ENCODE results near the gene PGM5.
"Not testable (repeated sequence)": the region's sequence is repeated elsewhere in the genome, so short reads cannot be mapped to it uniquely, and the experiment has no call there.

Gene PGM5

GRCh38 chr9:68335935-68336334 lies 20.5 kb upstream of the PGM5 start:
- H3K9me3 ChIP-seq (ENCODE audit: control insufficient read depth in 1 of 2, low read length in 2 of 2); H3K9ac ChIP-seq (ENCODE audit: low read depth in 1 of 2, low read length in 2 of 2); H3K27me3 ChIP-seq (ENCODE audit: control insufficient read depth in 1 of 2, insufficient read depth in 2 of 2, low read length in 2 of 2); H3K4me3 ChIP-seq (ENCODE audit: low read depth in 1 of 2, low read length in 2 of 2); H3K36me3 ChIP-seq (ENCODE audit: control insufficient read depth in 1 of 2, insufficient read depth in 2 of 2, low read length in 2 of 2); H3K4me1 ChIP-seq (ENCODE audit: control insufficient read depth in 1 of 2, insufficient read depth in 2 of 2, low read length in 2 of 2); H3K27ac ChIP-seq (ENCODE audit: low read depth, low read length): not testable (repeated sequence)

- H3K4me1 ChIP-seq (ENCODE audit: control insufficient read depth in 1 of 2, insufficient read depth in 2 of 2, low read length in 2 of 2); H3K9me3 ChIP-seq (ENCODE audit: control insufficient read depth in 1 of 2, low read length in 2 of 2); H3K27ac ChIP-seq (ENCODE audit: low read depth, low read length); H3K4me3 ChIP-seq (ENCODE audit: low read depth in 1 of 2, low read length in 2 of 2); H3K36me3 ChIP-seq (ENCODE audit: control insufficient read depth in 1 of 2, insufficient read depth in 2 of 2, low read length in 2 of 2); H3K9ac ChIP-seq (ENCODE audit: low read depth in 1 of 2, low read length in 2 of 2); H3K27me3 ChIP-seq (ENCODE audit: control insufficient read depth in 1 of 2, insufficient read depth in 2 of 2, low read length in 2 of 2): not testable (repeated sequence)
These were observed 19.6 kb upstream of the PGM5 start for GRCh38 chr9:68336639-68337339.

GRCh38 chr9:68338000-68338399 lies 18.4 kb upstream of the PGM5 start:
- not testable (repeated sequence) for H3K4me1 ChIP-seq (ENCODE audit: control insufficient read depth in 1 of 2, insufficient read depth in 2 of 2, low read length in 2 of 2); H3K27me3 ChIP-seq (ENCODE audit: control insufficient read depth in 1 of 2, insufficient read depth in 2 of 2, low read length in 2 of 2); H3K9me3 ChIP-seq (ENCODE audit: control insufficient read depth in 1 of 2, low read length in 2 of 2); H3K36me3 ChIP-seq (ENCODE audit: control insufficient read depth in 1 of 2, insufficient read depth in 2 of 2, low read length in 2 of 2); H3K9ac ChIP-seq (ENCODE audit: low read depth in 1 of 2, low read length in 2 of 2); H3K27ac ChIP-seq (ENCODE audit: low read depth, low read length); H3K4me3 ChIP-seq (ENCODE audit: low read depth in 1 of 2, low read length in 2 of 2)

GRCh38 chr9:68342265-68343025 lies 14.0 kb upstream of the PGM5 start:
- H3K4me1 ChIP-seq (ENCODE audit: control insufficient read depth in 1 of 2, insufficient read depth in 2 of 2, low read length in 2 of 2); H3K27me3 ChIP-seq (ENCODE audit: control insufficient read depth in 1 of 2, insufficient read depth in 2 of 2, low read length in 2 of 2); H3K9ac ChIP-seq (ENCODE audit: low read depth in 1 of 2, low read length in 2 of 2); H3K9me3 ChIP-seq (ENCODE audit: control insufficient read depth in 1 of 2, low read length in 2 of 2); H3K27ac ChIP-seq (ENCODE audit: low read depth, low read length); H3K4me3 ChIP-seq (ENCODE audit: low read depth in 1 of 2, low read length in 2 of 2); H3K36me3 ChIP-seq (ENCODE audit: control insufficient read depth in 1 of 2, insufficient read depth in 2 of 2, low read length in 2 of 2): not testable (repeated sequence)

GRCh38 chr9:68343242-68343641 lies 13.2 kb upstream of the PGM5 start:
- not testable (repeated sequence) for H3K4me1 ChIP-seq (ENCODE audit: control insufficient read depth in 1 of 2, insufficient read depth in 2 of 2, low read length in 2 of 2); H3K9me3 ChIP-seq (ENCODE audit: control insufficient read depth in 1 of 2, low read length in 2 of 2); H3K9ac ChIP-seq (ENCODE audit: low read depth in 1 of 2, low read length in 2 of 2); H3K4me3 ChIP-seq (ENCODE audit: low read depth in 1 of 2, low read length in 2 of 2); H3K36me3 ChIP-seq (ENCODE audit: control insufficient read depth in 1 of 2, insufficient read depth in 2 of 2, low read length in 2 of 2); H3K27ac ChIP-seq (ENCODE audit: low read depth, low read length); H3K27me3 ChIP-seq (ENCODE audit: control insufficient read depth in 1 of 2, insufficient read depth in 2 of 2, low read length in 2 of 2)

GRCh38 chr9:68343992-68344391 lies 12.4 kb upstream of the PGM5 start:
- H3K27me3 ChIP-seq (ENCODE audit: control insufficient read depth in 1 of 2, insufficient read depth in 2 of 2, low read length in 2 of 2); H3K27ac ChIP-seq (ENCODE audit: low read depth, low read length); H3K4me1 ChIP-seq (ENCODE audit: control insufficient read depth in 1 of 2, insufficient read depth in 2 of 2, low read length in 2 of 2); H3K36me3 ChIP-seq (ENCODE audit: control insufficient read depth in 1 of 2, insufficient read depth in 2 of 2, low read length in 2 of 2); H3K9ac ChIP-seq (ENCODE audit: low read depth in 1 of 2, low read length in 2 of 2); H3K4me3 ChIP-seq (ENCODE audit: low read depth in 1 of 2, low read length in 2 of 2); H3K9me3 ChIP-seq (ENCODE audit: control insufficient read depth in 1 of 2, low read length in 2 of 2): not testable (repeated sequence)

GRCh38 chr9:68351689-68352088 lies 4.7 kb upstream of the PGM5 start:
- not testable (repeated sequence) for H3K27ac ChIP-seq (ENCODE audit: low read depth, low read length); H3K9ac ChIP-seq (ENCODE audit: low read depth in 1 of 2, low read length in 2 of 2); H3K4me1 ChIP-seq (ENCODE audit: control insufficient read depth in 1 of 2, insufficient read depth in 2 of 2, low read length in 2 of 2); H3K9me3 ChIP-seq (ENCODE audit: control insufficient read depth in 1 of 2, low read length in 2 of 2); H3K4me3 ChIP-seq (ENCODE audit: low read depth in 1 of 2, low read length in 2 of 2); H3K36me3 ChIP-seq (ENCODE audit: control insufficient read depth in 1 of 2, insufficient read depth in 2 of 2, low read length in 2 of 2); H3K27me3 ChIP-seq (ENCODE audit: control insufficient read depth in 1 of 2, insufficient read depth in 2 of 2, low read length in 2 of 2)

- not testable (repeated sequence) for H3K27ac ChIP-seq (ENCODE audit: low read depth, low read length); H3K27me3 ChIP-seq (ENCODE audit: control insufficient read depth in 1 of 2, insufficient read depth in 2 of 2, low read length in 2 of 2); H3K9ac ChIP-seq (ENCODE audit: low read depth in 1 of 2, low read length in 2 of 2); H3K4me3 ChIP-seq (ENCODE audit: low read depth in 1 of 2, low read length in 2 of 2); H3K9me3 ChIP-seq (ENCODE audit: control insufficient read depth in 1 of 2, low read length in 2 of 2); H3K36me3 ChIP-seq (ENCODE audit: control insufficient read depth in 1 of 2, insufficient read depth in 2 of 2, low read length in 2 of 2); H3K4me1 ChIP-seq (ENCODE audit: control insufficient read depth in 1 of 2, insufficient read depth in 2 of 2, low read length in 2 of 2)
These were observed 425 bp upstream of the PGM5 start for GRCh38 chr9:68355993-68356379.

GRCh38 chr9:68357119-68357714 lies 806 bp downstream of the PGM5 start:
- not testable (repeated sequence) for H3K36me3 ChIP-seq (ENCODE audit: control insufficient read depth in 1 of 2, insufficient read depth in 2 of 2, low read length in 2 of 2); H3K9ac ChIP-seq (ENCODE audit: low read depth in 1 of 2, low read length in 2 of 2); H3K4me1 ChIP-seq (ENCODE audit: control insufficient read depth in 1 of 2, insufficient read depth in 2 of 2, low read length in 2 of 2); H3K27ac ChIP-seq (ENCODE audit: low read depth, low read length); H3K9me3 ChIP-seq (ENCODE audit: control insufficient read depth in 1 of 2, low read length in 2 of 2); H3K27me3 ChIP-seq (ENCODE audit: control insufficient read depth in 1 of 2, insufficient read depth in 2 of 2, low read length in 2 of 2)
- H3K4me3 ChIP-seq (ENCODE audit: low read depth in 1 of 2, low read length in 2 of 2): peak overlapping the region; percentile 40 to 50

- not testable (repeated sequence) for H3K4me1 ChIP-seq (ENCODE audit: control insufficient read depth in 1 of 2, insufficient read depth in 2 of 2, low read length in 2 of 2); H3K9ac ChIP-seq (ENCODE audit: low read depth in 1 of 2, low read length in 2 of 2); H3K4me3 ChIP-seq (ENCODE audit: low read depth in 1 of 2, low read length in 2 of 2); H3K27ac ChIP-seq (ENCODE audit: low read depth, low read length); H3K27me3 ChIP-seq (ENCODE audit: control insufficient read depth in 1 of 2, insufficient read depth in 2 of 2, low read length in 2 of 2); H3K36me3 ChIP-seq (ENCODE audit: control insufficient read depth in 1 of 2, insufficient read depth in 2 of 2, low read length in 2 of 2); H3K9me3 ChIP-seq (ENCODE audit: control insufficient read depth in 1 of 2, low read length in 2 of 2)
These were observed 10.6 kb downstream of the PGM5 start for GRCh38 chr9:68366933-68367547.

Data from duodenal mucosa (tissue), 2 donors.